HG03196 (cell line): ENCODE measurements around the gene CACNA1H.

Source experiments
- ATAC-seq: cut with Tn5 transposase; IDR thresholded peaks from one replicate; pipeline ENCODE4 v1.9.1; 2021; ENCODE audit not compliant: unreplicated experiment

The CACNA1H gene

GRCh38 chr16:1152651-1153259 lies at the start of gene CACNA1H:
CACNA1H (plus strand) TSS chr16:1153106; CDS start chr16:1153738, 632 bp downstream.
- ATAC-seq = no peak

GRCh38 chr16:1103636-1103980 lies 49.3 kb upstream of the CACNA1H start:
- no peak for ATAC-seq

- no peak for ATAC-seq
Observed at GRCh38 chr16:1105888-1106620, 46.9 kb upstream of the CACNA1H start.

GRCh38 chr16:1106659-1107058 lies 46.2 kb upstream of the CACNA1H start:
- no peak for ATAC-seq

- no peak for ATAC-seq
Observed at GRCh38 chr16:1107141-1107540, 45.8 kb upstream of the CACNA1H start.

- ATAC-seq = no peak
Observed at GRCh38 chr16:1107731-1108130, 45.2 kb upstream of the CACNA1H start.

- ATAC-seq = no peak
Observed at GRCh38 chr16:1108299-1109252, 44.3 kb upstream of the CACNA1H start.

- no peak for ATAC-seq
Observed at GRCh38 chr16:1109648-1110047, 43.3 kb upstream of the CACNA1H start.

- ATAC-seq = no peak
Observed at GRCh38 chr16:1112506-1113184, 40.3 kb upstream of the CACNA1H start.

GRCh38 chr16:1113489-1113888 lies 39.4 kb upstream of the CACNA1H start:
- no peak for ATAC-seq

GRCh38 chr16:1113889-1114526 lies 38.9 kb upstream of the CACNA1H start:
- ATAC-seq = no peak

GRCh38 chr16:1116693-1117077 lies 36.2 kb upstream of the CACNA1H start:
- ATAC-seq = no peak

- no peak for ATAC-seq
Observed at GRCh38 chr16:1117176-1117900, 35.6 kb upstream of the CACNA1H start.

GRCh38 chr16:1117926-1118325 lies 35.0 kb upstream of the CACNA1H start:
- ATAC-seq = no peak

GRCh38 chr16:1119129-1119528 lies 33.8 kb upstream of the CACNA1H start:
- ATAC-seq = no peak

- no peak for ATAC-seq
Observed at GRCh38 chr16:1119766-1120576, 32.9 kb upstream of the CACNA1H start.

GRCh38 chr16:1120577-1120941 lies 32.3 kb upstream of the CACNA1H start:
- ATAC-seq = no peak

- no peak for ATAC-seq
Observed at GRCh38 chr16:1121009-1121408, 31.9 kb upstream of the CACNA1H start.
